Vagina (tissue), 2 donors: ENCODE data around the gene GBA3.

Experiments used
- CTCF ChIP-seq, 3 experiments: fragments of 450-650 bp in 2 of 3; fragments of 200-600 bp in 1 of 3; sonication (generic) in 1 of 3; IDR thresholded peaks; one replicate each; pipeline ENCODE4 v1.5.1; 2017 to 2019; ENCODE audit warnings: antibody characterized with exemption in 3 of 3, mild to moderate bottlenecking in 2 of 3, moderate library complexity in 2 of 3
- POLR2AphosphoS5 ChIP-seq, 2 donors: sonication (generic); formaldehyde crosslinking; IDR thresholded peaks; one replicate each; pipeline ENCODE4 v1.9.0; 2017; ENCODE audit warnings: antibody characterized with exemption in 2 of 2, mild to moderate bottlenecking in 2 of 2, low read depth in 1 of 2; ENCODE audit not compliant: insufficient read depth in 1 of 2

- no peak for TF ChIP-seq CTCF (IDR thresholded peaks at IDR 0.05)
- TF ChIP-seq POLR2AphosphoS5 (IDR thresholded peaks at IDR 0.05; ENCODE audit: insufficient read depth in 1 of 2, low read depth in 1 of 2): no peak
These were observed 110.1 kb downstream of the GBA3 start for GRCh38 chr4:22802876-22803275.
